Heart left ventricle (tissue), 16 donors: Measurements from ENCODE around the gene CFH. TPM values are rescaled to one million over a fixed set of nuclear protein-coding genes. Genes with fewer than 3 reads are reported as not detected.
A peak's percentile ranks its signal among the peaks of the same experiment; 100 is the strongest.

Source experiments
- ATAC-seq, 4 donors: fragments of 200-7000 bp; cut with Tn5 transposase; one replicate each; pipeline ENCODE4 v1.9.1; 2020 to 2022; ENCODE audit warnings: moderate library complexity in 4 of 4, mild to moderate bottlenecking in 3 of 4, moderate number of reproducible peaks in 1 of 4
- DNase-seq, 5 donors: peaks; one replicate each; pipeline ENCODE4 v3.0.0-alpha.2; 2020
- H3K27ac ChIP-seq, 12 donors: fragments of 200-600 bp; sonication (generic) in 4 of 12; one replicate each; pipeline versions ENCODE4 v1.5.0 to v1.8.0; 2016 to 2022; ENCODE audit warnings: mild to moderate bottlenecking in 2 of 12
- H3K27me3 ChIP-seq, 9 donors: fragments of 200-600 bp; sonication (generic) in 2 of 9; one replicate each; pipeline versions ENCODE4 v1.5.1 to v1.8.0; 2016 to 2022; ENCODE audit warnings: mild to moderate bottlenecking in 3 of 9
- H3K36me3 ChIP-seq, 9 donors: fragments of 200-600 bp; sonication (generic) in 2 of 9; one replicate each; pipeline versions ENCODE4 v1.5.0 to v1.8.0; 2018 to 2022; ENCODE audit warnings: mild to moderate bottlenecking in 2 of 9
- H3K4me1 ChIP-seq, 12 donors: fragments of 200-600 bp; sonication (generic) in 4 of 12; one replicate each; pipeline versions ENCODE4 v1.5.0 to v1.8.0; 2016 to 2022; ENCODE audit warnings: mild to moderate bottlenecking in 3 of 12
- H3K4me3 ChIP-seq, 12 donors: fragments of 200-600 bp; sonication (generic) in 4 of 12; one replicate each; pipeline versions ENCODE4 v1.5.0 to v1.8.0; 2017 to 2022; ENCODE audit warnings: mild to moderate bottlenecking in 9 of 12, moderate library complexity in 4 of 12
- H3K9me3 ChIP-seq, 12 donors: fragments of 200-600 bp; sonication (generic) in 4 of 12; one replicate each; pipeline versions ENCODE4 v1.5.0 to v1.8.0; 2016 to 2022; ENCODE audit warnings: mild to moderate bottlenecking in 1 of 12
- CTCF ChIP-seq, 12 donors: fragments of 200-600 bp; sonication (generic) in 4 of 12; IDR thresholded peaks; one replicate each; pipeline versions ENCODE4 v1.5.0 to v1.8.0; 2018 to 2022; ENCODE audit warnings: antibody characterized with exemption in 12 of 12, mild to moderate bottlenecking in 5 of 12
- POLR2A ChIP-seq, 2 donors: fragments of 450-650 bp; IDR thresholded peaks; one replicate each; pipeline ENCODE4 v1.6.1; 2017; ENCODE audit warnings: antibody characterized with exemption in 2 of 2, mild to moderate bottlenecking in 2 of 2, moderate library complexity in 2 of 2
- WGBS, 4 donors: extraction: QIAGEN DNeasy Blood & Tissue Kit in 2 of 4; methylation state at CpG; one replicate each; pipeline versions ENCODE4 v1.1.5 to v1.1.7; 2013 to 2018; 5-methylcytosine and 5-hydroxymethylcytosine counted together
- intact Hi-C, 10 donors: fragments of 100-400 bp; cut with DNase I; formaldehyde crosslinking; loops; one replicate each; pipeline versions ENCODE4 v1.11.1 to v1.14.2; 2022
- polyA plus RNA-seq, 2 donors: library from polyadenylated mRNA; stranded (reverse); fragments of 200-250 nt; gene quantifications; one replicate each; pipeline ENCODE4 v1.2.3, GENCODE V29; 2013
- total RNA-seq, 9 donors: library from RNA; depleted of rRNA in 2 of 9; stranded (reverse); fragments of >200 nt in 2 of 9; fragmentation: NEBNext Ultra II Directional in 3 of 9; extraction: Animal tissue kit (Norgen Biotek cat#: 25700) in 3 of 9; gene quantifications; one replicate each; pipeline versions ENCODE4 v1.1.0 to v1.2.4, GENCODE V29; 2016 to 2023
- donor health status: ischemic (EF 13 %, LVEDD 7.1; RV severe dilation, severe dysfunction).
- donor health status: healthy with polysubstance abuse.
- donor health status: DM: no; HTN: yes; CAD: no.
- donor health status: DM: no; HTN: no; CAD: no.
- donor health status: ischemic (EF 25% LVEDD 6.9; RV normal size, moderate dysfunction).
- donor health status: ischemic (EF 25% LVEDD 5.7; RV mildly dilated, moderate dysfunction).
- donor health status: healthy.
- donor health status: DM: yes; HTN: yes; CAD: no.
- donor health status: ischemic (EF 35%, LVEDD 5.7; RV mildly dilated, moderate dysfunction).
- donor health status: nonischemic (EF 11% LVEDD 7.7; RV severe dilation, severe dysfunction).
- donor health status: DM: yes; HTN: yes; CAD: no.
- donor health status: PGD.
- donor health status: ischemic (EF 29% LVEDD 5.4; RV normal size, mild dysfunction).
- donor health status: nonischemic (EF 23%, LVEDD 6.1; RV moderate dilation, normal function).

The CFH gene
- total and polyA plus RNA-seq, 11 donors, result 7.2 to 141 (median 25.6) TPM

DNA sequence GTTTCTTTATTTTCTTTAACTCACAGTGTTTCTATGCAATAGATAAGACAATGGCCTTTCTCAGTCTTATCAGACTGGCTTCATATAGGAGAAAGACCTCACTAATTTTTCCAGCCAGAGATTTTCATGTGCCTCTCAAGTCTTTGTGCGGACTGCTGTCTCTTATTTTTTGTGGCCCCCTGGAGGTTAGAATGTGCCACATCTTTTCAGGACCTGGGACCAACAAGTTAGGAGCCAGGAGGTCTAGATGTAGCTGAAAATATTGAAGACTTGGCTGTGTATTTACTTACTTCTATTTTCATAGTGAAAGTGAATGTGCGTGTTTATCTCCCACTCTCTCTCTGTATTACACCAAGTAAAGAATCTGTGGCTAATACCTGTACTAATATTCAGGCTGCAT is 80.7 kb downstream of the CFH start:
- 90 to 95% (median 94%) methylated on average over 2 of the region's 2 CpGs for WGBS, 4 donors
- DNase-seq (no peak), ATAC-seq (no peak)
- peaks cover 0 to 17% (median 0%) of the 10 kb centered on the region in 12 donors for H3K9me3 ChIP-seq
- no peaks in the 10 kb centered on the region for H3K4me1 ChIP-seq
- TF ChIP-seq POLR2A (IDR thresholded peaks at IDR 0.05) (no peak), CTCF (IDR thresholded peaks at IDR 0.05) (no peak)
- intact Hi-C loops, result no loop called here
- H3K4me3 ChIP-seq, result no peak overlapping the region
- no peak overlapping the region for H3K27ac ChIP-seq
- no peaks in the 10 kb centered on the region for H3K27me3 ChIP-seq
- H3K36me3 ChIP-seq, result peaks cover 0 to 44% (median 0%) of the 10 kb centered on the region in 9 donors

GRCh38 chr1:196733091-196733970 is 81.5 kb downstream of the CFH start:
- 82 to 91% (median 90%) methylated on average over 11 of the region's 11 CpGs for WGBS, 4 donors
- no peak for DNase-seq
- intact Hi-C loops, result no loop called here

DNA sequence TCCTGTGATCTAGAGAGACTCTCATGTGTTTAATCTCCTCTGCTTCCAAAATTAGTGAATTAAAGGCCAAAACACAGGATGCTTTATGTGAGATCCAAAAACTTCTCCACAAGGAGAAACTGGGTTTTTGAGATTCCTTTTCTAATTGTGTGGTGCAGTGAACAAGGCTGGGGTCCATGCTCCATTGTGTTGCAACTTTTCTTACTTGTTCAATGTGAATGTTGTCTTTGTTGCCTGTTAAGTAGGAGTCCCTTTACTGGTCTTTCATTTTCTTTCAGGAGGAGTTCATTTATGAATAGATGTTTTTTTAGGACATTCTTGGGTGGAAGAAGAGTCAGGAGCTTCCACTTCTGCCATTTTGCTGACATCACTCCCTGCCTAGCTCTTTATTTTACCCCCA is 82.2 kb downstream of the CFH start:
- DNase-seq, result no peak
- no peaks in the 10 kb centered on the region for H3K27me3 ChIP-seq
- H3K36me3 ChIP-seq, result peaks cover 0 to 45% (median 0%) of the 10 kb centered on the region in 9 donors
- H3K9me3 ChIP-seq, result peaks cover 0 to 18% (median 8%) of the 10 kb centered on the region in 12 donors
- H3K27ac ChIP-seq, result no peak overlapping the region
- H3K4me1 ChIP-seq, result no peaks in the 10 kb centered on the region
- H3K4me3 ChIP-seq, result no peak overlapping the region
- TF ChIP-seq POLR2A (IDR thresholded peaks at IDR 0.05) (no peak), CTCF (IDR thresholded peaks at IDR 0.05) (no peak)
- ATAC-seq, result no peak
- intact Hi-C loops, result no loop called here

More at GRCh38 chr1:196733091-196733970, 81.5 kb downstream of the CFH start:
- Histone ChIP-seq H3K9me3 (peaks cover 0 to 17% (median 2%) of the 10 kb centered on the region in 12 donors), H3K36me3 (peaks cover 0 to 44% (median 0%) of the 10 kb centered on the region in 9 donors), H3K27ac (peak overlapping the region in 1 of 12 donors; percentile 20), H3K27me3 (no peaks in the 10 kb centered on the region), H3K4me1 (no peaks in the 10 kb centered on the region), H3K4me3 (no peak overlapping the region)
- TF ChIP-seq POLR2A (IDR thresholded peaks at IDR 0.05) (no peak), CTCF (IDR thresholded peaks at IDR 0.05) (no peak)
- no peak for ATAC-seq

DNA sequence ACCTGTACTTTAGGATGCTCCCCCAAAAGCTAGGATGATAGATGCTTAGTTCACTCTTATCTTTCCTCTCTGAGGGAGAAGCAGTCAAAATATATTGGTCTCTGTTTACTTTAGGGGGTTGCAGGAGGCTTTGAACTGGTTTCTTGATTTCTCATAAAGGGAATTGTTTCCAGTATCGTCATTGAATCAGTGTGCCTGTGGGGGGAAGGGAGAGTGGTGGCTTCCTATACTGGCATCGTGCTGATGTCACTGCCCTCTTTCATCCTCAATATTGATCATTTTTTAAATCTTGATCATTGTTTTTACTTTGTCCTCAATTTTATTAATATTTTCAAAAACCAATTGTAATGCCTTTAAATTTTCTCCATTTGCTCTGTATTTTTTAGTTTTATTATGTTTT is 82.6 kb downstream of the CFH start:
- DNase-seq (no peak), ATAC-seq (no peak)
- Histone ChIP-seq H3K27me3 (no peaks in the 10 kb centered on the region), H3K27ac (no peak overlapping the region), H3K4me3 (no peak overlapping the region), H3K36me3 (peaks cover 0 to 45% (median 0%) of the 10 kb centered on the region in 9 donors), H3K9me3 (peaks cover 0 to 18% (median 8%) of the 10 kb centered on the region in 12 donors), H3K4me1 (no peaks in the 10 kb centered on the region)
- intact Hi-C loops, result no loop called here
- WGBS, 4 donors, result 71 to 87% (median 82%) methylated on average over 2 of the region's 2 CpGs
- no peak for TF ChIP-seq POLR2A (IDR thresholded peaks at IDR 0.05)
